ENCODE data around the gene GNG7.
A peak's percentile ranks its signal among the peaks of the same experiment; 100 is the strongest.
"Not testable (repeated sequence)": the region's sequence is repeated elsewhere in the genome, so short reads cannot be mapped to it uniquely, and the experiment has no call there.

Gene GNG7

GRCh38 chr19:2483484-2484151 is 218.9 kb downstream of the GNG7 start:
- no peak for DNase-seq (ENCODE audit: low read depth)

GRCh38 chr19:2483084-2483483 is 219.4 kb downstream of the GNG7 start:
- DNase-seq (ENCODE audit: low read depth): no peak

- no peak for DNase-seq (ENCODE audit: low read depth)
Measured at GRCh38 chr19:2482354-2483038, 220.0 kb downstream of the GNG7 start.

GRCh38 chr19:2481466-2481865 is 221.0 kb downstream of the GNG7 start:
- DNase-seq (ENCODE audit: low read depth): no peak

- DNase-seq (ENCODE audit: low read depth): no peak
Measured at GRCh38 chr19:2479556-2480194, 222.8 kb downstream of the GNG7 start.

- DNase-seq (ENCODE audit: low read depth): peak; percentile 47
Measured at GRCh38 chr19:2478756-2479555, 223.5 kb downstream of the GNG7 start.

- peak; percentile 39 for DNase-seq (ENCODE audit: low read depth)
Measured at GRCh38 chr19:2478278-2478755, 224.2 kb downstream of the GNG7 start.

- no peak for DNase-seq (ENCODE audit: low read depth)
Measured at GRCh38 chr19:2477732-2478191, 224.7 kb downstream of the GNG7 start.

GRCh38 chr19:2477141-2477710 is 225.3 kb downstream of the GNG7 start:
- DNase-seq (ENCODE audit: low read depth): no peak

GRCh38 chr19:2476451-2477140 is 225.9 kb downstream of the GNG7 start:
- peak; percentile 73 for DNase-seq (ENCODE audit: low read depth)

- peak; percentile 93 for DNase-seq (ENCODE audit: low read depth)
Measured at GRCh38 chr19:2475702-2476450, 226.6 kb downstream of the GNG7 start, which contains the start of gene GADD45B. GADD45B (plus strand) TSS chr19:2476127; CDS start chr19:2476359, 232 bp downstream.

GRCh38 chr19:2475018-2475701 is 227.3 kb downstream of the GNG7 start:
- peak; percentile 67 for DNase-seq (ENCODE audit: low read depth)

- peak; percentile 92 for DNase-seq (ENCODE audit: low read depth)
Measured at GRCh38 chr19:2474232-2475017, 228.1 kb downstream of the GNG7 start.

GRCh38 chr19:2469915-2470200 is 232.6 kb downstream of the GNG7 start:
- not testable (repeated sequence) for DNase-seq (ENCODE audit: low read depth)

GRCh38 chr19:2469102-2469914 is 233.2 kb downstream of the GNG7 start:
- peak; percentile 42 for DNase-seq (ENCODE audit: low read depth)

GRCh38 chr19:2468596-2468995 is 233.9 kb downstream of the GNG7 start:
- DNase-seq (ENCODE audit: low read depth): no peak

- no peak for DNase-seq (ENCODE audit: low read depth)
Measured at GRCh38 chr19:2464389-2464788, 238.1 kb downstream of the GNG7 start.

GRCh38 chr19:2463694-2464093 is 238.8 kb downstream of the GNG7 start:
- DNase-seq (ENCODE audit: low read depth): not testable (repeated sequence)
